ENCODE results near the gene PRM2.

Gene PRM2

DNA sequence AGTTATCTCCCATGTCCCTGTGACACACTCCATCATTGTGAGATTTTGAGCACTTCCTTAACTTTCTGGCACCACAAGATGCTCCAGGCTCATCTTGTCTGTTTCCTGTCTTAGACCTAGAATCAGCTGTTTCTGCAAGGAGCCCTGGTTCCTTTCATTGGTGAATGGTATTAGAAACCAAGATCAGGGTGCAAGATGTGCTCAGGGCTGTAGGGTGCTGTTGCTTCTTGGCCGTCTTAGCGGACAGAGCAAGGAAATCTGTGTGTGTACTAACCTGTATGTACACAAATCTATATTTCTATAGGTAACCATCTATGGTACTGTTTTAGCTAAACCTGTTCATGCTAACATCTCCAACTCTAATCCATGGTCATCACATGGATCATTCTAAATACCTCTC lies 12.9 kb upstream of the PRM2 start:
- no peak for DNase-seq

DNA sequence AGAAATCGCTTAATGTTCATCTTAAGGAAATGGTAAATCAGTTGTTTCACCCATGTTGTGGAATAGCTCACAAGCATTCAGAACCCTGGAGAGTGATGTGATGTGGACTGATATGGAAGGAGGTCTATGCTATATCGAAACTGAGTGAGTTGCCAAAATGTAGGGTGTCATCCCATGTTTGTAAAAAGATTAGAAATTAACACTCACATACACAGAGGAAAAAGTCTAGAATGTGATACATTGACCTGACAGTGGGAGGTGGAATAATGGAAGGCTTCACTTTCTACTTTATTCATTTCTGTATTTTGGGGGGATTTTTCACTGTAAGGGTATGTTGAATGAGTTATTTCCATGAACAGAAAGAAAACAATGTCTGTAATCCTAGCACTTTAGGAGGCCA lies 9.6 kb upstream of the PRM2 start:
- no peak for DNase-seq

DNA sequence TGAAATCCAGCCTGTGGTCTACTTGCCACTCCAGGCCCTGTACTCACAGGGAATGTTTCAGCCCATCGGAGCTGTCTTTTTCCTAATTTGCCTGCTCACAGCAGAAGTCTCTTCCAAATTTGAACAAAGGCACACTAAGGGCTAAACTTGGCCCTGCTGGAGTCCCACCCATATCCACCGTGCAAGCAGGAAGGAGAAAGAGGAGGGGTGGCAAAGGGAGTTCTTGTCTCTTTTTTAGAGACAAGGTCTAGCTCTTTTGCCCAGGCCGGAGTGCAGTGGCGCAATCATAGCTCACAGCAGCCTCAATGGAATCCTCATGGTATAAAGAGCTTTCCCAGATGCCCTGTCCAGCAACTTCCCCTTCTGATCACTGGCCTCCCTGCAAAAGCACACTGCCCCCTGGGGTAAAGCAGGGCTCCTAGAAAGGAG lies 7.6 kb upstream of the PRM2 start:
- DNase-seq: no peak

DNA sequence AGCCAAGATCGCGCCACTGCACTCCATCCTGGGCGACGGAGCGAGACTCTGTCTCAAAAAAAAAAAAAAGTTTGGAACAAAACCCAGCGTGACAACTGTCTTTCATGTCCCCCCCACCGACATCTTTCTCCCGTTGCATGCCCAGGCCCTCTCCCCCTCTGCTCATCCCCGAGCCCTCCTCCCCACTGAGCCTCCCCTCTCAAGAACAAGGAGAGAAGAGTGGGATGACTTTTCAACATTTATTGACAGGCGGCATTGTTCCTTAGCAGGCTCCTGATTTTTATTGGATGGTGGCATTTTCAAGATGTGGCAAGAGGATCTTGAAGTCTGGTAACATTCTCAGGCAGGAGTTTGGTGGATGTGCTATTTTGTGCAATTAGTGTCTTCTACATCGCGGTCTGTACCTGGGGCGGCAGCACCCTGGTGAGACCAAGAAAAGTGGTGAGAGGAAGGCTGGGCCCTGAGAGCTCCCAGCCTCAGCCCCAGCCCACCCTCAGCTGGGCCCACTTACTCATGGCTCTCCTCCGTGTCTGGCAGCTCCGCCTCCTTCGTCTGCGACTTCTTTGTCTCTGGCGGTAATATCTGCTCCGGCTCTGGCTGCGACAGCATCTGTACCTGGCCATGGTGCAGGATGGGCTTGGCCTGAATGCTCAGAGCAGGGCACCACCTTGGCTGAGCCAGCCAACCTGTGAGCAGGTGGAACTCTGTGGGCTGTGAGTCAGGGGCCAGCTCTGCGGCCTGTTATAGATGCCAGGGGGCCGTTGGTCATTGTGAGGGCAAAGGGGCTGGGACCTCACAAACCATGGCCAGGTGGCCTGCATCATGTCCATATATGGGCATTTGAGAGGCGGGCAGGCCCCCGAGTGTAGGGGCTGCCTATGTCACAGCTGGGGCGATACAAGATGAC lies 4.6 kb upstream of the PRM2 start, which contains the start of gene PRM1:
PRM1 (minus strand) TSS at position 715 of the 907 bp plus-strand sequence; CDS start at position 623, 92 bp downstream.
- DNase-seq: no peak

DNA sequence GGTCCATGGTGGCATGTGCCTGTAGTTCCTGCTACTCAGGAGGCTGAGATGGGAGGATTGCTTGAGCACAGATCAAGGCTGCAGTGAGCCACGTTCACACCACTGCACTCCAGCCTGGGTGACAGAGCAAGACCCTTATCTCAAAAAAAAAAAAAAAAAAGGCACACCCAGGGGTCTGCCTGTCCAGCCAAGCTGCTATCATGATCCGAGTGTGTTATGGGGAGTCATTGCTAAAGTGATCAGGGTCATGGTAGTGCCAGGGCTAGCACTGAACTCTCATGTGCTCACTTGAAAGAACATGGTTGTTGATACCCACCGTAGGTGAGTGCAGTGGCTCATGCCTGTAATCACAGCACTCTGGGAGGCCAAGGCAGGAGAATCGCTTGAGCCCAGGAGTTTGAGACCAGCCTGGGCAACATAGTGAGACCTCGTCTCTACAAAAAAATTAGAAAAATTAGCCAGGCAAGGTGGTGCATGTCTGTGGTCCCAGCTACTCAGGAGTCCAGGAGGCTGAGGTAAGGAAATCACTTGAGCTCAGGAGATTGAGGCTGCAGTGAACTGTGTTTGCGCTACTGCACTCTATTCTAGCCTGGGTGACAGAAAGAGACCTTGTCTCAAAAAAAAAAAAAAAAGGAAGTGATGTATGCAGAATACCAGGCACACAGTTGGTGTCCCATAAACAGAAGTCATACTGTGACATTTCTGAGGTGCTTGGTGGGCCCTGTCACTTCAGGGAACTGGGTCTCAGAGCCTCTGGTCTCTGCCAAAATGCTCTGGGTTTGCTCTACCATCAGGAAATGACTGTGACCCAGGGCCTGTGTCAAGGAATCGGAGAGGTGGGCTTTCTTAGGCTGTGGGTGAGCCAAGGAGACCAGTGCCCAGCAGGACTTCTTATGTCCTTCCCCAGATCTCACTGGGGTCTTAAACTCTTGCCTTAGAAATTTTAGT lies 2.7 kb upstream of the PRM2 start:
- no peak for DNase-seq

DNA sequence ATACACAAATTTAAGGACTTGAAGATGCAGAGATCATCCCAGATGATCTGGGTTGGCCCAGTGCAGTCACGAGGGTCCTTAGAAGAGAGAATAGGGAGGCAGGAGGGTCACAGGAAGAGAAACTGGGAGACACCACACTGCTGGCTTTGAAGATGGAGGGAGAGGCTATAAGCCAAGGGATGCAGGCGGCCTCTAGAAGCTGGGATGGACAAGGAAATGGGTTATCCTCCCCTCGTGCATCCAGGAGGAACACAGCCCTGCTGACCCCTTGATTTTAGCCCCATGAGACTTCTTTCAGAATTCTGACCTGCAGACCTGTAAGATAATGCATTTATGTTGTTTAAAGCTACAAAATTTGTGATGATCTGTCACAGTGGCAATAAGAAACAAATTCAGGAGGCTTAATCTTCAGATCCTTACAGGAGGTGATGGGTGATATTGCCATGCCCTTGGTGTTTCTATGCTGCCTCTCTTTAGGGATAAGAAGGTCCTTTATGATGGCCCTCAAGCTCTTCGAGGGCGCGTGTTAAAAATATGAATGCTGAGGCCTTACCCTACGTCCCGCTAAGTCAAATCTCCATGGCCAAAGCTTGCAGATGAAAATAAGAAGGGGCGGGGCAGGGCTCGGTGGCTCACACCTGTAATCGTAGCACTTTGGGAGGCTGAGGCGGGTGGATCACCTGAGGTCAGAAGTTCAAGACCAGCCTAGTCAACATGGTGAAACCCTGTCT lies 1.5 kb upstream of the PRM2 start:
- DNase-seq: no peak

DNA sequence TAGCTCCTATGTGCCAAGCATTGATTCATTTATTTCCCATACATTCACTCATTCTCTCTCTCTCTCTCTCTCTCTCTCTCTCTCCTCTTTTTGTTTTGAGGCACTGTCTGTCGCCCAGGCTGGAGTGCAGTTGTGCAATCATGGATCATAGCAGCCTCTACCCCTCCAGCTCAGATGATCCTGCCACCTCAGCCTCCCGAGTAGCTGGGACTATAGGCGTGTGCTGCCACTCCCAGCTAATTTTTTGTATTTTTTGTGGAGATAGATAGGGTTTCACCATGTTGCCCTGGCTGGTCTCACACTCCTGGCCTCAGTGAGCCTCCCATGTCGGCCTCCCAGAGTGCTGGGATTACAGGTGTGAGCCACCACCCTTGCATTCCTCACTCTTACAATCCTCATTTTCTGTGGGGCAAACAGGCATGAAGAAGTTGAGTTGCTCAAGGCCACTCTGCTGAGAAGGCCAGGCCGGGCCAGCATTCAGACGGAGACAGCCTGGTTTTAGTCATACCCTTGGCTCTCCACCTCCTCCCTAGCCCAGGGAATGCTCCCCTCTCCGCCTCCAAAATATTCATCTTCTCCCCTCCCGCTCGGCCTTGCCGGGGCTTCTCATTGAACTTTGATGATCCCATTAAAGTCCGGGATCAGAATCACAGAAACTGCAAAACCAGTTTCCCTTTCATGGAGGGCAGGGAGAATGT lies 765 bp upstream of the PRM2 start:
- DNase-seq: no peak

DNA sequence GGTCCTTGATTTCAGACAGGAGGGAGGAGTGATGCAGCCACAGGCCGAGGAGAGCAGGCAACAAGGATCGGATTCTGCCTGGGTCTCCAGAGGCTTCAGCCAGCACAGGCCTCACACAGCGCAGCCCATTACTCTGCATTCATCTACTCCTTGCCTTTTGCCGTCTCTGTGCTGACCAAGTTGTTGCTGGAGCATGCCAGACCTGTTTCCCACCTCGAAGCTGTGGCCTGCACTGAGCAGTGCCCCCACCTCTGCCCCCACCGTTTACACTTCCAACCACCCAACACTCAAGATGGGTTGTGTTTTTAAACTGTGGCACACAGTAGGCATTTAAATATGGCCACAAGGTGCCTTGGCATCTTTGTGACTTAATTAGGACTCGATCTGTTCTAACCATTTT lies 1.3 kb downstream of the PRM2 start:
- DNase-seq: no peak

DNA sequence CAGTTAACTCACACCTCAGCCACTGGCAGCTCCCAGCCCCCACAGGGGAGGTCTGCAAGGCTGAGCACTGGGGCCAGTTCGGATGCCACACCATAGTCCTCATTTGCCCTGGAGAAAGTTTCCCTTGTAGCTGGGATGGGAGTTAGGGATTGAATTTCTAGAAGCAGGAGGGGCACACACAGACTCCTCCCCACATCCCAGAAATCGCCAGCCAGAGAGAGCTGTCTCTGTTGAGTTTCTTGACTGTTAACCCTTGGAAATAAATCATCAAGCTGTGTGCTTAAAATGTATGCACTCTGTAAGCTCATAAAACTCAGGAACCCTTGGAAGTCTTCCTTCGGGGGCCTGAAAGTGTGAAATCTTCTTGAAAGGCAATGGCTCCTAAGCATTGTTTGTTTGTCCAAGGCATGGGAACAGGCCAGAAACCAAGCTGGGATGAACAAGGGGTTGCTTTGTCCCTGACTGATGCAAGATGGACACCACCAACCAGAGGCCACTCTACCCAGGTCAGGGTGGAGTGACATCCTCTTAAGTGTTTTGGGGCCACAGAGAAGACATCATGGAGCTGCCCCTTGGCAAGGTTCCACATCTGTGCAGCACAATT lies 2.5 kb downstream of the PRM2 start:
- DNase-seq: no peak

DNA sequence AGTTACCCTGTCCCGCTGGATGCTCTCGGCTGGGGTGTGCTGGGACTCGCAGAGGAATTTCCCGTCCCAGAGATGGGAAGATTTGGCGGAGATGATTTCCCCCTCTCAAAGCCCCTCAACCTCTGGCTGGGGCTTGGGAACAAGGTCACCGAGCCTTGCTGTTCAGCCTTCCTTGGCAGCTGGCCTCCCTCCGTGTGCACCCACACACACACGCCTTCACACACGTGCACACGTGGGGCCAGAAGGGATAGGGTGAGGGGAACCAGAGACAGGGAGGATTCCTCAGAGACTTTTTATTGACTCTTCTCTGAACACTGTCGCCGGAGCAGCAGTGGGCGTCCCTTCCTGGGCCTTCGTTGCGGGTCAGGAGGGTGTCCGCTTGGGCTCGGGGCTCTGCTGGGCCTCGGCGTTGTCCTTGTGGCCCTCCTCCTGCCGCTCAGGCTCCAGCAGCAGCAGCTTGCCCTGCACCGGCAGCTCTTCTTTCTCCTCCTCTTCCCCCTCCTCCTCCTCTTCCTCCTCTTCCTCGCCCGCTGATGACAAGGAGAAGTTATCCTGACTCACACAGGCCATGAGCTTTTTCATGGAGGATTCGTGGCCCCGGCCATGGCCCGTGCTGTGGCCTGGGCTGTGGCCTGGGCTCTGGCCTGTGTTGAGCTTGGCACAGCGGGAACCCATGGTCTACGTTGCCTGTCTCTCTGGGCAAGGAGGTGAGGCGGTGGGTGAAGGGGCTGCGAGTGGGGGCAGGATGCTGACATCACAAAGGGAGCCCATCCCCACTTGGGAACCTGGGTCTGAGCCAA lies 3.2 kb downstream of the PRM2 start, which contains the start of gene PRM3:
PRM3 (minus strand) TSS at position 709 of the 800 bp plus-strand sequence; CDS start at position 675, 34 bp downstream.
- no peak for DNase-seq

DNA sequence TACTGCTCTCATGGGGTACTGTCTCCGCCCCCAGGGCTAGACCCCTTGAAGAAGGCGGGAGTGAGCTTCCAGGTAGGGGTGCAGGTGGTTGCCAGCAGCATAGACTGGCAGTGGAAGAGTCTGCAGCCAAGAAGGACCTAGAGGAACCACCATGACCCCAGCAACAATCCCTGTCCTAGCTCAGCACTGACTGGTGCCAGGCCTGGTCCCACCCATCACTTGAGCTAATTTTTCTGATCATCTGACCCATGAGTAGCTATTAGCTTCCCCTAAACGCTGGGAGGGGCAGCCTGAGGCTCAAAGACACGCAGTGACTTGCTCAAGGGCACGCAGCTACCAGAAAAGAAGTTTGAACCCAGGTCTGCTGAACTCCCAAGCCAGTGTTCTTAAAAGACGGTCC lies 3.8 kb downstream of the PRM2 start:
- DNase-seq: no peak

DNA sequence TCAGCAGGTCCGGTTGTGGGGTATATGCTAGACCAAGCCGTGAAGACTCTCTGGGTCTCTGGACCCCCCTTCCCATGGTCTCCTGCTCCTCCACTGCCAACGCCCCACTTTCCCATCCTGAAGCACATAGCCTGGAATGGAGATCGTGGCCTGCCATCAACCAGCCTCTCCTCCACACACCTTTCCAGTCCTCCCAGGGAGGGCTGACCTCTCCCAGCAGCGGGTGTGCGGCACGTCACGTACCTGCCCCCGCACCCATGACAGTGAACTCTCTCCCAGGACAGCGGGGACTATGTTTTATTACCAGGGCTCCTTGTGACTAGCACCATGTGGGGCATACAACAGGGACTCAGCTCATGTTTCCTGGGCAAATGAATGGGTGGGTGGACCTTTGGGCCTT lies 4.7 kb downstream of the PRM2 start:
- no peak for DNase-seq

DNA sequence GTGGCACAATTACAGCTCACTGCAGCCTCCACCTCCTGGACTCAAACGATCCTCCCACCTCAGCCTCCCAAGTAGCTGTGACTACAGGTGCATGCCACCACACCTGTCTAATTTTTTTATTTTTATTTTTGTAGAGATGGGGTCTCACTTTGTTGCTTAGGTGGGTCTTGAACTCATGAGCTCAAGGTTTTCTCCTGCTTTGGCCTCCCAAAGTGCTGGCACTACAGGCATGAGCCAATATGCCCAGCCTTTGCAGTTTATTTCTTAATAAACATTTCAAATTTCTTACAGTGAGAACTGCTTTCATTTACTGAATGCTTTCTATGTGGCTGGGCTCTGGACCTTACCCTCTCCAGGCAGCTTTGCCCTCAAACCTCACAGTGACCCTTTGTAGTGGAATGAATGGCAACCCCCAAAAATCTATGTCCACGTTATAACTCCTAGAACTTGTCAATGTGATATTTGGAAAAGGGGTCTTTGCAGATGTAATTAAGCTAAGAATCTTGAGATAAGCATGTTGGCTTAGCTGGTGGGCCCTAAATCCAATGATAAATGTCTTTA lies 5.6 kb downstream of the PRM2 start:
- no peak for DNase-seq

DNA sequence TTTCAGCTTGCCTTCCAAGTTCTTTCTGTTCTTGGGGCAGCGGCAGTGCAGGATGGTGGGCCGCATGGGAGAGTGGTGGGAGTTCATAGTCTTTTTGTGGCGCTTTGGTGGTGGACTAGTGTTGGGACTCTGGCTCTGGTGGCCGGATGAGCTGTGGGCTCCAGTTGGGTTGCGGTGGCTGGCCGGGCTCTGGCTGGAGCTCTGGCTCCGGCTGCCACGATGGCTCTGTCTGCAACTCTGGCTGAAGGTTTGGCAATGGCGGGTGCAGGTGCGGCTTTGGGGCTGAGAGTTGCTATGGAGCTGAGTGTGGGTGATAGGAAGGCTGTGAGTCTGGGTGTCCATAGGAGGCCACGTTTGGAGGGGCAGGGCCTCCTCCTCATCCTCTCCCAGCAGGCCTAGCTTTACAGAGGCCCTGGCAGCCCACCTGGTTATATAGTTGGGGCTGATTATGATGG lies 7.3 kb downstream of the PRM2 start, which contains the start of gene TNP2:
TNP2 (minus strand) TSS at position 405 of the 455 bp plus-strand sequence; CDS start at position 342, 63 bp downstream.
- no peak for DNase-seq

DNA sequence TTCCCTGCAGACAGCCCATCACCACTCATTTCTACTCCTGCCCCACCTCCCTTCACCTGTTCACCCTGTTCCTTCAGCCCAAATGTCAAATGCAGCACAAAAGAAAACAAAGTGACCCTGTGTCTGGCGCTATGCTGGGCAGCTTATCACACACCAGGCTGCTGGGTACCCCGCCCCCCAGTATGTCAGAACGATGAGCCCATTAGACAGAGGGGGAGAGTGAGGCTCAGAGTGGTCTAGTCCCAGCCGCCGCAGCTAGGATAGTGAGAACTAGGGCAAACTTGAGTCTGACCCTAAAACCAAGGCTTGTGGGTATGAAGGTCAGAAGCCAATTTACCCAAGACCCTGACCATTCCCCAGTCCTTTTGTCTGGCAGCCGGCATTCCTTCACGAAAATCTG lies 11.2 kb downstream of the PRM2 start:
- DNase-seq: no peak

DNA sequence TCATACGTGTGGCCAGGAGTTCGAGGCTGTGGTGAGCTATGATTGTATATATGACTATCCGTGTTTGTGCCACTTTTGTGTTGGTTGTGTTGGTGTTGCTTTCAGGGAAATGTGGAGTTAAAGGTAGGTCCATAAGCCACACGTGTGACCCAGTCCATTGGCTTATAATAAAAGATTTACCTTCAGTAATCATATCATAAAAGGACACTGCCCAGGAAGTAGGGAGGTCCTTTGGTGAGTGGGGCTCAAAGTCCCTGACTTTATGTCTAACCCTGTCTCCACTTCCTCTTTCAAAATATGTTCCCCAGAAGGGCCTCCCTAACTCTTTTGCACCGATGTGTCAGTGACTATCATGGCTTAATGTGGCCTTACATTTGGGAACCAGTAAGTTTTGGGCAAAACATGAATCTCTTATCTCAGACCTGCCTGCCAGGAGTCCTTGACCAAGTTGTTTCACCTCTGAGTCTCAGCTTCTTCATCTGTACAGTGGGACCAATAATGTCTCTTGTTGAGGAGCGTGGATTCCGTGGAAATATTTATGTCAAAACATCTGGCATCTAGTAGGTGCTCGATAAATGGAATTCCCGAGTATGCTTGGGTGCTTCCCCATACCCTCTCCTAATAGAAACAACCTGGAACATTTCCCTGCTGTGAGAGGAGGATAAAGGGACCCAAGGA lies 12.0 kb downstream of the PRM2 start:
- DNase-seq: no peak

DNA sequence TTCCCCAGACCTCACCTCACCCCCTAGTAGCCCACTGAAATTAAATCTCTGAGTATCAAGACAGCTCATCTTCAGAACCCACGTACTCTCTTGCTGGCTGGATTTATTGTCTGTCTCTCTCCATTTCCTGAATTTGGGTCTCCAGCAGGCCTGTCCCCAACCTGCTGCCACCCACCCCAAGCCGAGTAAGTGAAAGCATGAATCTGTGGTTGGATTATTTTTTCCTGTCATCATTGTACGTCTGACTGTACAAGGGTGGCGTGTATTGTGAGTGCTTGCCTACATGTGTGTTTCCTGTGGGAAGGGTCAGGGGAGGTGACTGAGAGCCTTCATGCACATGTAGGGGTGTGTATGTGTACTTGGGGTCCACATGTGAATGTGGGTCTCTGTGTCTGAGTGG lies 12.5 kb downstream of the PRM2 start:
- DNase-seq: peak; percentile 40

DNA sequence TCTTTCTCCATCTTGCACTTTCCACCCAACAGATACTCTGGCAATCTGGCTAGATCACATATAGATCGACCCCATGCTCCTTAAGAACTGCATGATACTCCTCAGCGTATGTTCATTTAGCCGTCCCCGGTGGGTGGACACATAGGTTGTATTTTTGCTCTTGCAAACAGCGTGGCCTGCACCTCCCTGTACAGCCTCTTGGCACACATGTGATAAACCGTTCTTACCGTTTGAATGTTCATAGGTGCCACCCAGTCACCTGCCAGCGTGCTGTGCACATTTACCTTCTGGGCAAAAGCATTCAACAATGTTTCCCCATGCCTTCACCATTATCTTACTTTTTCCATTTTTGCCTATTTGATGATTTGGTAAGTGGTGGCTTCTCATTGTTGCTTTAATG lies 13.4 kb downstream of the PRM2 start:
- no peak for DNase-seq

DNA sequence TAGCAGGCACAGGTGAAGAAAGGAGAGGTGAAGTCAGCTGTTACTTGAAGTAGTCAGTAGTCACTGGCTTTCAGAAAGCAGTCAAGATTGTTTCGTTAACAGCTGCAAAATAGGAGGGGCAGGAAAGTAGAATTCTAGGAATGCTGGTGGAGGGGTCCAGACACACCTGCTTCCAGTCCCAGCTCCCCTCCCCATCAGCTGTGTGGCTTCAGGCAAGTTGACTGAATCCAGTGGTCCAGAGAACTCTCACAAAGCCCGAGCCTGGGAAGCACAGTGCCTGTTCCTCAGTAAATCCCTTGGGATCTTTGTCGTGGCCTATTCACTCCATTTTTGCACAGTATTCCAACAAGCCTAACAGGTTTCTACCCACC lies 15.7 kb downstream of the PRM2 start:
- DNase-seq: no peak
